Nephron (organoid): ENCODE measurements around the gene AGAP1.
"Not testable (repeated sequence)": the region's sequence is repeated elsewhere in the genome, so short reads cannot be mapped to it uniquely, and the experiment has no call there.

Source experiments
- H3K27ac Mint-ChIP-seq, 3 experiments: 2 replicates each; pipeline ENCODE4 v1.8.0; 2020; ENCODE audit warnings: mixed read lengths in 3 of 3, mild to moderate bottlenecking in 2 of 3, moderate library complexity in 1 of 3
- H3K27me3 Mint-ChIP-seq: 2 replicates; pipeline ENCODE4 v1.8.0; 2021; ENCODE audit warnings: low read depth, mild to moderate bottlenecking, moderate library complexity, mixed read lengths
- H3K36me3 Mint-ChIP-seq: 2 replicates; pipeline ENCODE4 v1.8.0; 2020; ENCODE audit warnings: low read depth, mixed read lengths
- H3K4me1 Mint-ChIP-seq: 2 replicates; pipeline ENCODE4 v1.8.0; 2020; ENCODE audit warnings: mixed read lengths
- H3K4me3 Mint-ChIP-seq, 3 experiments: 2 replicates each; pipeline ENCODE4 v1.8.0; 2020; ENCODE audit warnings: mild to moderate bottlenecking in 3 of 3, mixed read lengths in 3 of 3, moderate library complexity in 2 of 3
- H3K9me3 Mint-ChIP-seq: 2 replicates; pipeline ENCODE4 v1.8.0; 2020; ENCODE audit warnings: mixed read lengths
- CTCF ChIP-seq, 3 experiments: fragments of 200-600 bp; sonication (generic); IDR thresholded peaks; one replicate each; pipeline ENCODE4 v1.5.0; 2021; ENCODE audit warnings: antibody characterized with exemption in 3 of 3; ENCODE audit not compliant: unreplicated experiment in 3 of 3

AGAP1 gene

DNA sequence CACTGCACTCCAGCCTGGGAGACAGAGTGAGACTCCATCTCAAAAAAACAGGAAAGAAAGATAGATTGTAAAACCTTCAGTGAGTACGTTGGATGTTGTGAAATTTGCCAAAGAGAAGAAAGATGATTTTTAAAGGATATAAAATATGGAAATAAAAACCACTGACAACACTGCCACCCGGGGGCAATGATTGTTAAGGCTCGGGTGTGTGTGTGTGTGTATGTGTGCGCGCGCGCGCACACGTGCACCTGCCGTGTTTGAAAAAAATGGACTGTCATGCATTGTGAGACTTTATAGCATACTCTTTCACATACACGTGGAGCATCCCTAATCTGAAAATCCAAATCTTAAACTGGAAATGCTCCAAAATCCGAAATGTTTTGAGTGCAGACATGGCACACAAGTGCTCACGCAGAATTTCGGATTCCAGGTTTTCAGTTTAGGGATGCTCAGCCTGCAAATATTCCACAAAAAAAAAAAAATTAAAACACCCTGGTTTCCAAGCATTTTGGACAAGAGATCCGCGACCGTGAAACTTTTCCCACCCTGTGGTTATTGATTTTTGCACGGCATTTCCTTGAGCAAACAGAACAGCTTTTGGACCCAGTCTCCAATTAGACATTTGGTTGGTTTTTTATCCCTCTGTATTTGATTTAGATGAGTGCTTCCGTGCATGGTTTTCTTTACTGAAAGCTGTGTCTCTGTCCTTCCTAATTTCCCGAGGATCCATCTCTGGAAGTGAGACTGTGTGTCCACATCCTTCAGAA lies 269.2 kb downstream of the AGAP1 start:
- H3K9me3 Mint-ChIP-seq, result no peaks in the 10 kb centered on the region
- H3K4me3 Mint-ChIP-seq, result no peak overlapping the region
- H3K27me3 Mint-ChIP-seq, result no peaks in the 10 kb centered on the region
- H3K4me1 Mint-ChIP-seq, result peaks cover 5% of the 10 kb centered on the region
- TF ChIP-seq CTCF (IDR thresholded peaks at IDR 0.05; ENCODE audit: unreplicated experiment in 3 of 3), result no peak
- no peak overlapping the region for H3K27ac Mint-ChIP-seq
- peaks cover 8% of the 10 kb centered on the region for H3K36me3 Mint-ChIP-seq

DNA sequence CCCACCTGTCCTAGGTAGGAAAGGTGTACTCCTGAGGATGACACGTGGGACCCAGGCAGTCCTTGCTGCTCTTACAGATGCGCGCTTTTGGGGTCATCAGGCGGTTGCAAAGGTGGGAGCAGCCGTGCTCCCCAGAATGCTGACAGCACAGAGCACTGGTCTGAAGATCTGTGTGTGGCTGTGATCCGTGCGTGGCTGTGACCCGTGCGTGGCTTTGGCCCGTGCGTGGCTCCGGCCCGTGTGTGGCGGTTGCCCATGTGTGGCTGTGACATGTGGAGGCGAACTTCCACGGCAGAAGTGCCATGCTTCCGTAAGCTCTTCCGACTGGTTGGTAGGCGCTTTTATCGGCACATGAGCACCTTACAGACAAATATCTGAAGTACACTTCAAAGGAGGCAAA lies 270.0 kb downstream of the AGAP1 start:
- Mint-ChIP-seq H3K36me3 (peaks cover 8% of the 10 kb centered on the region), H3K27me3 (no peaks in the 10 kb centered on the region), H3K4me3 (no peak overlapping the region), H3K4me1 (peaks cover 5% of the 10 kb centered on the region), H3K9me3 (no peaks in the 10 kb centered on the region), H3K27ac (no peak overlapping the region)
- no peak for TF ChIP-seq CTCF (IDR thresholded peaks at IDR 0.05; ENCODE audit: unreplicated experiment in 3 of 3)

DNA sequence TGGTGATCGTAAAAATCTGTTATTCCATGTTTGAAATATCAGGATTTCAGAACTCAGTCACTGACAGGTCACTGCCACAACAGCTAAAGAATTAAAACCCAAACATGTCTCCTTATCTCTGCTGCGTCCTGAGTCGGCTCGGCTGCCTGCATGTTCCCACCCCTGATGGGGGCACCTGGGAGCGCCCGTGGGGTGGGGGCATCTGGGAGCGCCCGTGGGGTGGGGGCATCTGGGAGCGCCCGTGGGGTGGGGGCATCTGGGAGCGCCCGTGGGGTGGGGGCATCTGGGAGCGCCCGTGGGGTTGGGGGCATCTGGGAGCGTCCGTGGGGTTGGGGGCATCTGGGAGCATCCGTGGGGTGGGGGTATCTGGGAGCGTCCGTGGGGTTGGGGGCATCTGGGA lies 270.6 kb downstream of the AGAP1 start:
- not testable (repeated sequence) for H3K36me3 Mint-ChIP-seq, H3K27ac Mint-ChIP-seq, H3K4me3 Mint-ChIP-seq, H3K4me1 Mint-ChIP-seq, H3K9me3 Mint-ChIP-seq, H3K27me3 Mint-ChIP-seq

- H3K4me3 Mint-ChIP-seq, result no peak overlapping the region
- peaks cover 5% of the 10 kb centered on the region for H3K4me1 Mint-ChIP-seq
- peaks cover 8% of the 10 kb centered on the region for H3K36me3 Mint-ChIP-seq
- TF ChIP-seq CTCF (IDR thresholded peaks at IDR 0.05; ENCODE audit: unreplicated experiment in 3 of 3), result no peak
- H3K27me3 Mint-ChIP-seq, result no peaks in the 10 kb centered on the region
- H3K9me3 Mint-ChIP-seq, result no peaks in the 10 kb centered on the region
- no peak overlapping the region for H3K27ac Mint-ChIP-seq
Observed at GRCh38 chr2:235765181-235765820, 271.5 kb downstream of the AGAP1 start.

- Mint-ChIP-seq H3K27ac (no peak overlapping the region), H3K9me3 (no peaks in the 10 kb centered on the region), H3K4me1 (peaks cover 5% of the 10 kb centered on the region), H3K36me3 (peaks cover 12% of the 10 kb centered on the region), H3K27me3 (no peaks in the 10 kb centered on the region), H3K4me3 (no peak overlapping the region)
- TF ChIP-seq CTCF (IDR thresholded peaks at IDR 0.05; ENCODE audit: unreplicated experiment in 3 of 3), result peak; percentile 92 to 97 (median 95)
Observed at GRCh38 chr2:235766278-235766677, 272.4 kb downstream of the AGAP1 start.

DNA sequence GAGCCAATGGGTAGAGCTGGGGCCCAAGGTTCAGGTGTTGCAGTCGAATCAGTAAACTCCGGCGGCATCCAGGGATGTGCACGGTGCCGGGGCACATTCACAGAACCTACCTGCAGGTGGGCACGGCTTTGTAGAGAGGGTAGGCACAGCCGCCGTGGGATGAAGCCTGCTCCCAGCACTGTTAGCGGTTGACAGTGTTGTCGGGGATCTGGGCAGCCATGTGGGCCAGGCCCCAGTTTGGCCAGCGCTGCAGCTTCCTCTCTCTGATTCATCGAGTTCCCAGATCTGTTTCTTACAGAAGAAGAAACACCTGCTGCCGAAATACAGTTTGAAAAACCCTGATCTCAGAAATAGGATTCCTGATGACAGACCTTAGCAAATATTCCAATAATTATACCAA lies 274.8 kb downstream of the AGAP1 start:
- H3K27me3 Mint-ChIP-seq, result no peaks in the 10 kb centered on the region
- no peak for TF ChIP-seq CTCF (IDR thresholded peaks at IDR 0.05; ENCODE audit: unreplicated experiment in 3 of 3)
- H3K27ac Mint-ChIP-seq, result no peak overlapping the region
- peaks cover 5% of the 10 kb centered on the region for H3K4me1 Mint-ChIP-seq
- peaks cover 18% of the 10 kb centered on the region for H3K36me3 Mint-ChIP-seq
- H3K4me3 Mint-ChIP-seq, result no peak overlapping the region
- H3K9me3 Mint-ChIP-seq, result no peaks in the 10 kb centered on the region
